Measurements from ENCODE around the gene ZNF821.
"Not testable (repeated sequence)": the region's sequence is repeated elsewhere in the genome, so short reads cannot be mapped to it uniquely, and the experiment has no call there.

The ZNF821 gene

DNA sequence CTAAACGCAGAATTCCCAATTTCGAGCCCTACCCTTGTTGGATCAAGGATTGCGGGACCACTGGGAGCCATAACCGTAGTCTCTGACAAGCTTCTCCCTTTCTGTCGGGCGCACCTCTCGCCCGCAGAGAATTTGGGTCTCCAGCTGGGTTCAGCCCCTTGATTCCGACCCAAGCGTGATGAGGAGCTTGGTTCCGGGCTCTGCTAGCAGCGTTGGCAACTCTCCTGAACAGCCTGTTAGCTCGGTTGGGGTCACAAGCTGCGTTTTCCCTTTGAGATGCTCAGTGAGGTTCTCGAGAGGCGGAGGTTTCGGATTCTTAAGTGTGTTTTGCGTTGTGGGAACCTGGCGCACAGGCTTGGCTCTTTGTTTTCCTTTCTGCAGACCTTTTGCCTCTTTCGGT, 37.6 kb downstream of the ZNF821 start:
- peak overlapping the region; percentile 26 for H3K27ac ChIP-seq (ENCODE audit: low read depth, low read length, severe bottlenecking)

DNA sequence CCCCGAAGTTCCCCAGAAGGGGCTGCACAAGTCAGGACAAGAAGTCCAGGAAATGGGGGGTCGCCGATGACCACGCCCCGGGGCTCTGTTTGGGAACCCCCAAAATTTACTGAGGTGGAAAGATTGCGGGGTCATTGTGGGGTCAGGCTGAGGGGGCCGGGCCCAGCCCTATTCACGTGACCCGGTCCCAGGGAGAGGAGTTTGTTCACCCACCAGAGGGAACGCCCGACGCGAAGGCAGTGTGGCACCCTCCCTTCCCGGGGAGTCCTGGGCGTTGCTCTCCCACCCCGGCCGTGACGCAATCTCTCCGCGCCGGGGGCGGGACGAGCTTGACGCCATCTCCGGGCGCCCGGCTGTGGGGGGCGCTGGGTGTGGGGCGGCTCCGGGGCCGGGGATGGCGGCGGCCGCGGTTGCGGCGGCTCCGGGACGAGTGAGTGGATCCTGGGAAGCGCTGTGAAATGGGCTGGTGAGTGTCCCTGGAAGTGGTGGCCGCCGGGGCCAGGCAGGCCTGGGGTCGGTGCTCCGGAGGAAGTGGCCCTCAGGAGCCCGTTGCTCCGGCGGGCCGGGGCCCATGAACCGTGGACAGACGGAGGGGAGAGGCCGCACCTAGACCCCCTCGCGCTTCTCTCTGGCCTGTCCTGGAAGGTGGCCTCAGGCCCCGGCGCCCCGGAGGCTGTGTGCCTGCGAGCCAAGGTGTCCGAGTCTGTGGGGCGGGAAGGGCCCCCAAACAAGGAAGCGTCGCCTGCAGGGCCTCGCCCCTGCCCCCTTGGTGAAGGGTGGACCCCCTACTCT, 38.1 kb downstream of the ZNF821 start, which contains the start of gene ATXN1L:
Gene ATXN1L (plus strand): TSS at position 338 of the 792 bp plus-strand sequence. CDS start 3,765 bp downstream, outside the sequence.
- peaks cover 33% of the 10 kb centered on the region for H3K36me3 ChIP-seq (ENCODE audit: control insufficient read depth, insufficient read depth, low read length)
- H3K4me1 ChIP-seq (ENCODE audit: control insufficient read depth, insufficient read depth, low read length, poor library complexity, severe bottlenecking), result peaks cover 10% of the 10 kb centered on the region
- H3K27ac ChIP-seq (ENCODE audit: low read depth, low read length, severe bottlenecking), result peak within 1 kb of the TSS; percentile 69
- peak within 1 kb of the TSS; percentile 99 for H3K4me3 ChIP-seq (ENCODE audit: extremely low read depth, insufficient read depth, low read length, poor library complexity, severe bottlenecking)
- 0 to 1% methylated on average over 33 to 47 of the region's 62 CpGs for whole genome bisulfite sequencing, 2 experiments (ENCODE audit: insufficient coverage in 2 of 2)
- H3K9me3 ChIP-seq (ENCODE audit: control insufficient read depth, low read length), result no peaks in the 10 kb centered on the region

More for the DNA sequence above, 37.6 kb downstream of the ZNF821 start:
- peaks cover 39% of the 10 kb centered on the region for H3K36me3 ChIP-seq (ENCODE audit: control insufficient read depth, insufficient read depth, low read length)
- H3K4me1 ChIP-seq (ENCODE audit: control insufficient read depth, insufficient read depth, low read length, poor library complexity, severe bottlenecking), result peaks cover 10% of the 10 kb centered on the region
- H3K4me3 ChIP-seq (ENCODE audit: extremely low read depth, insufficient read depth, low read length, poor library complexity, severe bottlenecking), result peak overlapping the region; percentile 99
- no peaks in the 10 kb centered on the region for H3K9me3 ChIP-seq (ENCODE audit: control insufficient read depth, low read length)
- WGBS, 2 experiments (ENCODE audit: insufficient coverage in 2 of 2), result 3 to 5% methylated on average over 16 to 17 of the region's 20 CpGs

DNA sequence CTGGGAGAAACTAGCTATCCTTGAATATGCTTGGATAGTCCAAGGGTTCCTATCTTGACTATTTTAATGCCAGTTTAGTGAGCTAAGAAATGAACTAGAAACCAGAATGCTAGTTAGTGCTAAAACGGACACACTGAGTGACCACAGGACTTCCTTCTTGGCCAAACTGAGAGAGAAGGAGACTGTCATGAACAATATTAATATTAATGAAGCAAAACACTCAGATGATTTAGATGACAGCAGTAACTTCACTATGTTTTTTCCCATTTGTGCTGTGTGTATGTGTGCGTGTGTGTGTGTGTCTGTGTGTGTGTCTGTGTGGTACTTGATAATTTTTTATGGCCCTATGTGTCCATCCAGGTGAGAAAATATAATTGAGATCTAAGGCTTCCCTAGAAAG, 40.4 kb downstream of the ZNF821 start:
- Histone ChIP-seq H3K4me3 (ENCODE audit: extremely low read depth, insufficient read depth, low read length, poor library complexity, severe bottlenecking) (no peak overlapping the region), H3K27ac (ENCODE audit: low read depth, low read length, severe bottlenecking) (no peak overlapping the region), H3K9me3 (ENCODE audit: control insufficient read depth, low read length) (no peaks in the 10 kb centered on the region), H3K36me3 (ENCODE audit: control insufficient read depth, insufficient read depth, low read length) (peaks cover 11% of the 10 kb centered on the region), H3K4me1 (ENCODE audit: control insufficient read depth, insufficient read depth, low read length, poor library complexity, severe bottlenecking) (peaks cover 10% of the 10 kb centered on the region)
- WGBS, 2 experiments (ENCODE audit: insufficient coverage in 2 of 2), result no CpG with 5 or more reads among the region's 2 CpGs

DNA sequence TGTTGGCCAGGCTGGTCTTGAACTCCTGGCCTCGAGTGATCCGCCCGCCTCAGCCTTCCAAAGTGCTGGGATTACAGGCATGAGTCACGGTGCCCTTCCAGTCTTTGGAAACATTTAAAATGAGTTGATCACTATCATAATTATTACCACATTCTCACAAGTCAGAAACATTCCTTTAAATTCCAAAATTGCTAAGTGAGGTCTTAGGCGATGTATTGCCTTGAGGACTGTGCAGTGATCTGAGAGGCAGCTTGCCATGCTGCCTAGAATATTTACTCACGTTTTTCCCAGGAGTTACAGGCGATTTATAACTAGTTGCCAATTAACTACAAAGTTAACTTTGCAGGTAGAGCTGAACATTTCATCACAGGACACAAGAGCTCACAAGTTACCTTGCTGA, 43.9 kb downstream of the ZNF821 start:
- WGBS, 2 experiments (ENCODE audit: insufficient coverage in 2 of 2), result 73 to 82% methylated on average over 7 of the region's 7 CpGs
- H3K4me3 ChIP-seq (ENCODE audit: extremely low read depth, insufficient read depth, low read length, poor library complexity, severe bottlenecking), result no peak overlapping the region
- no peaks in the 10 kb centered on the region for H3K4me1 ChIP-seq (ENCODE audit: control insufficient read depth, insufficient read depth, low read length, poor library complexity, severe bottlenecking)
- no peaks in the 10 kb centered on the region for H3K9me3 ChIP-seq (ENCODE audit: control insufficient read depth, low read length)
- H3K36me3 ChIP-seq (ENCODE audit: control insufficient read depth, insufficient read depth, low read length), result no peaks in the 10 kb centered on the region
- no peak overlapping the region for H3K27ac ChIP-seq (ENCODE audit: low read depth, low read length, severe bottlenecking)

DNA sequence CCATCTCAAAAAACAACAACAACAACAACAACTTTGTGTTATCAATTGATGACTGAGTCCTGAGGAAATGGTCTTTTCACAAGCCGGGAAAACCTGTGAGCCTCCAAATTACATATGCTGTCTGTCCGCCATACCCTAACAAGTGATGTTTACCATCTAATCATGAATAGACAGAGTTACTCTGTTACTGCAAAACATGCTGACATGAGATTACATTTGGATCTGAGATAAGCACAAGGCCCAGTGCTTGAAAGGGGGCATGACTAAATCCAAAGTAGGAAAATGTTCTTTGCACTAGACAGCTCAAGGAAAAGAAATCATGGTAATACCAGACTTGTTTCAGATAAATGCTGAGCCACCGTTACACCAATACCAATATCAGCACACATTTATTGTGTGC, 46.8 kb downstream of the ZNF821 start:
- no peaks in the 10 kb centered on the region for H3K36me3 ChIP-seq (ENCODE audit: control insufficient read depth, insufficient read depth, low read length)
- 100% methylated on average over 2 of the region's 3 CpGs; no CpG with 5 or more reads in 1 of the 2 experiments for WGBS, 2 experiments (ENCODE audit: insufficient coverage in 2 of 2)
- H3K4me1 ChIP-seq (ENCODE audit: control insufficient read depth, insufficient read depth, low read length, poor library complexity, severe bottlenecking), result no peaks in the 10 kb centered on the region
- H3K9me3 ChIP-seq (ENCODE audit: control insufficient read depth, low read length), result no peaks in the 10 kb centered on the region
- H3K27ac ChIP-seq (ENCODE audit: low read depth, low read length, severe bottlenecking), result no peak overlapping the region
- no peak overlapping the region for H3K4me3 ChIP-seq (ENCODE audit: extremely low read depth, insufficient read depth, low read length, poor library complexity, severe bottlenecking)

DNA sequence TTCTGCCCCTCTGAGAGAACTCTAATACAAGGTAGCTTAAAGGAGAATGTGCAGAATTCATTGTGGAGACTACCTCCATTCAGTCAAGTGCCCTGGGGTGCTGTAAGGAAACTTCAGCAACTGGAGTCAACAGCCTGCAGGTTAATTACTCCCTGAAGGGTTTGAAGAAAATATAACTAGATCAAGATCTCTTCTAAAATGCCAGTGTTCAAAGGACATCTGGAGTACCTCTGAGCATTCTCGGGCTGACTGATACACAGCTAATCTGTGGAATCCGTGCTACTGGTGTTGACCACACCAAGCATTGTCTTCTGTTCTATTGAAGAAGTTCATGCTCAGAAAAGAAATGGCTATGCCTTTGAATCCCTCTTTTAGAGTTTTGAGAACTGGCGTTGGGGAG, 49.7 kb downstream of the ZNF821 start:
- H3K9me3 ChIP-seq (ENCODE audit: control insufficient read depth, low read length), result no peaks in the 10 kb centered on the region
- 79 to 97% methylated on average over 2 of the region's 3 CpGs for WGBS, 2 experiments (ENCODE audit: insufficient coverage in 2 of 2)
- no peaks in the 10 kb centered on the region for H3K4me1 ChIP-seq (ENCODE audit: control insufficient read depth, insufficient read depth, low read length, poor library complexity, severe bottlenecking)
- H3K36me3 ChIP-seq (ENCODE audit: control insufficient read depth, insufficient read depth, low read length), result no peaks in the 10 kb centered on the region
- H3K27ac ChIP-seq (ENCODE audit: low read depth, low read length, severe bottlenecking), result no peak overlapping the region
- H3K4me3 ChIP-seq (ENCODE audit: extremely low read depth, insufficient read depth, low read length, poor library complexity, severe bottlenecking), result no peak overlapping the region

DNA sequence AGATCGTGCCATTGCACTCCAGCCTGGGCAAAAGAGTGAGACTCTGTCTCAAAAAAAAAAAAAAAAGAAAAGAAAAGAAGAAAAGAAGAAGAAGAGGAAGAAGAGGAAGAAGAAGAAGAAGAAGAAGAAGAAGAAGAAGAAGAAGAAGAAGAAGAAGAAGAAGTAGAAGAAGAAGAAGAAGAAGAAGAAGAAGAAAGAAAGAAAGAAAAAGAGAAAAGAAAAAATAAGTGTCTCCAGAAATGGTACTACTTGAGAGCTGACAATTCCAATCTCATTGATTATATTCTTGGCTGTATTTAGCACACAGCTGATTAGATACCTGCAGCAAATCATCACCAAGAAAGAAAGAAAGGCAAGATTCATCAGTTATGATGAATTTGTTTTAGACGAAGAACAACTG, 51.9 kb downstream of the ZNF821 start:
- not testable (repeated sequence) for H3K4me3 ChIP-seq (ENCODE audit: extremely low read depth, insufficient read depth, low read length, poor library complexity, severe bottlenecking); H3K9me3 ChIP-seq (ENCODE audit: control insufficient read depth, low read length); H3K4me1 ChIP-seq (ENCODE audit: control insufficient read depth, insufficient read depth, low read length, poor library complexity, severe bottlenecking); H3K36me3 ChIP-seq (ENCODE audit: control insufficient read depth, insufficient read depth, low read length); H3K27ac ChIP-seq (ENCODE audit: low read depth, low read length, severe bottlenecking)
- 60 to 100% methylated on average over 1 of the region's 2 CpGs for WGBS, 2 experiments (ENCODE audit: insufficient coverage in 2 of 2)

DNA sequence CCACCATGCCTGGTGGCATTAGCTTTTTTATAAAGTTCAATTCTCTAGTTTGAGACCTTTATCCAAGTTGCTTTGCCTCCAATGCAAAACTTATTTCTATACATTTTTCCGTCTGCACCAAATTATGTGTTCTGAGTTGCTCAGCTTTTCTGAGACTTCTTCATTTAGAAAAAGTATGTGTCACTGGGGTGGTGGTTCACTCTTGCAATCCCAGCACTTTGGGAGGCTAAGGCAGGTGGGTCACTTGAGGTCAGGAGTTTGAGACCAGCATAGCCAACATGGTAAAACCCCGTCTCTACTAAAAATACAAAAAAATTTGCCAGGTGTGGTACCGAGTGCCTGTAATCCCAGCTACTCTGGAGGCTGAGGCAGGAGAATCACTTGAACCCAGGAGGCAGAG, 52.3 kb downstream of the ZNF821 start:
- not testable (repeated sequence) for H3K4me1 ChIP-seq (ENCODE audit: control insufficient read depth, insufficient read depth, low read length, poor library complexity, severe bottlenecking); H3K36me3 ChIP-seq (ENCODE audit: control insufficient read depth, insufficient read depth, low read length); H3K4me3 ChIP-seq (ENCODE audit: extremely low read depth, insufficient read depth, low read length, poor library complexity, severe bottlenecking); H3K27ac ChIP-seq (ENCODE audit: low read depth, low read length, severe bottlenecking); H3K9me3 ChIP-seq (ENCODE audit: control insufficient read depth, low read length)
- WGBS, 2 experiments (ENCODE audit: insufficient coverage in 2 of 2), result 86 to 88% methylated on average over 1 of the region's 3 CpGs

DNA sequence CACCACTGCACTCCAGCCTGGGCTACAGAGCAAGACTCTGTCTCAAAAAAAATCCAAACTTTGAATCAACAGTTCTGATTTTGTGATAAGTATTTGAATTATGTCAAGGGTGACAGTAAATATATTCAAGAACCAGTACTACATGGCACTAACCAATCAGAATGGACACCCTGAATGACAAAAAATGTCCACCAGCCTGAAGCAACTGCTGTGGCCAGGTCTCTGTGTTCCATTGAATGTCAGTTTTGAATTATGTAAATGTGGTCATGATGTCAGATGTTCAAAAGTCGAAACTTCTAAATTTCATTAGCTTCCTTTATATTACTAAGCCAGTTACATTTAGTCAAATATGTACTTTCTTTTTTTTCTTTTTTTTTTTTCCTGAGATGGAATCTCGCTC, 53.6 kb downstream of the ZNF821 start:
- no peaks in the 10 kb centered on the region for H3K36me3 ChIP-seq (ENCODE audit: control insufficient read depth, insufficient read depth, low read length)
- no peak overlapping the region for H3K4me3 ChIP-seq (ENCODE audit: extremely low read depth, insufficient read depth, low read length, poor library complexity, severe bottlenecking)
- H3K9me3 ChIP-seq (ENCODE audit: control insufficient read depth, low read length), result peaks cover 5% of the 10 kb centered on the region
- H3K27ac ChIP-seq (ENCODE audit: low read depth, low read length, severe bottlenecking), result no peak overlapping the region
- H3K4me1 ChIP-seq (ENCODE audit: control insufficient read depth, insufficient read depth, low read length, poor library complexity, severe bottlenecking), result no peaks in the 10 kb centered on the region
- WGBS, 2 experiments (ENCODE audit: insufficient coverage in 2 of 2), result 67% methylated on average over 1 of the region's 2 CpGs; no CpG with 5 or more reads in 1 of the 2 experiments

DNA sequence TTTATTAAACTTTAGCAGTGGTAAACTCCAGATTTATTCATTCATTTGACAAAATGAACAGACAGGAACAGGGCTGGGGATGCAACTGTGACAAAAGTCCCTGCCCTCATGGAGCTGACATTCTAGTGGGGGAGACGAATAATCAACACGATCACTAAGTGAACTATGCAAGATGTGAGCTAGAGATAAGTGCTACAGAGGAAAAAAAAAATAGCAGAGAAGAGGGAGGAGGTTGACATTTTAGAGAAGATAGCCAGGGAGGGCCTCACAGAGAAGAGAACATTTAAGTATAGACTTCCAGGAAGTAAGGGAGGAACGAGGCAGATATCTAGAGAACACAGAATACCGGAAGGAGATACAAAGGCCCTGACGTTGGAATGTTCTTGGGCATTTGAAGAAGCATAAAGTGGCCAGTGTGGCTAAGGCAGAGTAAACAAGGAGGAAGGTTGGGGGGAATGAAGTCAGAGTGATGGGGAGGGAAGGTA, 57.4 kb downstream of the ZNF821 start:
- Histone ChIP-seq H3K4me1 (ENCODE audit: control insufficient read depth, insufficient read depth, low read length, poor library complexity, severe bottlenecking) (no peaks in the 10 kb centered on the region), H3K36me3 (ENCODE audit: control insufficient read depth, insufficient read depth, low read length) (no peaks in the 10 kb centered on the region), H3K4me3 (ENCODE audit: extremely low read depth, insufficient read depth, low read length, poor library complexity, severe bottlenecking) (no peak overlapping the region), H3K27ac (ENCODE audit: low read depth, low read length, severe bottlenecking) (no peak overlapping the region), H3K9me3 (ENCODE audit: control insufficient read depth, low read length) (peaks cover 5% of the 10 kb centered on the region)
- WGBS, 2 experiments (ENCODE audit: insufficient coverage in 2 of 2), result 88 to 93% methylated on average over 4 to 5 of the region's 5 CpGs

DNA sequence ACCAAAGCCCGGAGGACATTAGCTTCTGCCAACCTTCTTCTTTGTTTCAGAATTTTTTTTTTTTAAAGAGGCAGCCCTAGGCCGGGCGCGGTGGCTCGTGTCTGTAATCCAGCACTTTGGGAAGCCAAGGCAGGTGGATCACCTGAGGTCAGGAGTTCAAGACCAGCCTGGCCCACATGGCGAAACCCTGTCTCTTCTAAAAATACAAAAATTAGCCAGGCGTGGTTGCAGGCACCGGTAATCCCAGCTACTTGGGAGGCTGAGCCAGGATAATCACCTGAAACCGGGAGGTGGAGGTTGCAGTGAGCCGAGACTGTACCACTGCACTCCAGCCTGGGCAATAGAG, 66.9 kb downstream of the ZNF821 start:
- H3K36me3 ChIP-seq (ENCODE audit: control insufficient read depth, insufficient read depth, low read length); H3K9me3 ChIP-seq (ENCODE audit: control insufficient read depth, low read length); H3K4me1 ChIP-seq (ENCODE audit: control insufficient read depth, insufficient read depth, low read length, poor library complexity, severe bottlenecking); H3K4me3 ChIP-seq (ENCODE audit: extremely low read depth, insufficient read depth, low read length, poor library complexity, severe bottlenecking): not testable (repeated sequence)
- 85 to 89% methylated on average over 7 to 9 of the region's 10 CpGs for WGBS, 2 experiments (ENCODE audit: insufficient coverage in 2 of 2)
- peak overlapping the region; percentile 5 for H3K27ac ChIP-seq (ENCODE audit: low read depth, low read length, severe bottlenecking)

All from mesodermal cell (in vitro differentiated cells).